ENCODE measurements around the gene ARHGAP8. TPM values are rescaled to one million over a fixed set of nuclear protein-coding genes. Genes with fewer than 3 reads are reported as not detected.
A peak's percentile ranks its signal among the peaks of the same experiment; 100 is the strongest.

The ARHGAP8 gene
- total RNA-seq, 1 donor from 2014 or later, result 1.1 TPM

- DNase-seq, result no peak
Observed at GRCh38 chr22:44726439-44726838, 25.9 kb upstream of the ARHGAP8 start.

GRCh38 chr22:44727148-44727547 is 25.2 kb upstream of the ARHGAP8 start:
- no peak for DNase-seq

GRCh38 chr22:44727709-44728108 is 24.7 kb upstream of the ARHGAP8 start:
- no peak for DNase-seq

GRCh38 chr22:44728761-44729324 is 23.5 kb upstream of the ARHGAP8 start:
- no peak for DNase-seq

GRCh38 chr22:44729391-44730021 is 22.9 kb upstream of the ARHGAP8 start:
- DNase-seq, result peak; percentile 92

- peak; percentile 69 for DNase-seq
Observed at GRCh38 chr22:44730022-44730393, 22.4 kb upstream of the ARHGAP8 start.

- DNase-seq, result no peak
Observed at GRCh38 chr22:44730490-44731356, 21.7 kb upstream of the ARHGAP8 start.

- DNase-seq, result no peak
Observed at GRCh38 chr22:44731357-44731970, 20.9 kb upstream of the ARHGAP8 start.

GRCh38 chr22:44732017-44732561 is 20.3 kb upstream of the ARHGAP8 start:
- no peak for DNase-seq

- DNase-seq, result no peak
Observed at GRCh38 chr22:44732661-44733060, 19.7 kb upstream of the ARHGAP8 start.

GRCh38 chr22:44733426-44734106 is 18.8 kb upstream of the ARHGAP8 start:
- DNase-seq, result no peak

- DNase-seq, result no peak
Observed at GRCh38 chr22:44734278-44734677, 18.1 kb upstream of the ARHGAP8 start.

- no peak for DNase-seq
Observed at GRCh38 chr22:44734801-44735517, 17.4 kb upstream of the ARHGAP8 start.

GRCh38 chr22:44735518-44736428 is 16.6 kb upstream of the ARHGAP8 start:
- DNase-seq, result peak; percentile 81

GRCh38 chr22:44736581-44737405 is 15.6 kb upstream of the ARHGAP8 start:
- no peak for DNase-seq

- no peak for DNase-seq
Observed at GRCh38 chr22:44737406-44738346, 14.7 kb upstream of the ARHGAP8 start.

GRCh38 chr22:44738347-44738715 is 14.0 kb upstream of the ARHGAP8 start:
- no peak for DNase-seq

GRCh38 chr22:44739024-44739423 is 13.4 kb upstream of the ARHGAP8 start:
- no peak for DNase-seq

All from tongue (tissue), 2 donors.